Mucosa of descending colon (tissue), 3 donors: ENCODE data around the gene MBTPS1. TPM values are rescaled to one million over a fixed set of nuclear protein-coding genes. Genes with fewer than 3 reads are reported as not detected.

ENCODE experiments used
- ATAC-seq: fragments of 200-7000 bp; cut with Tn5 transposase; one replicate; pipeline ENCODE4 v1.9.1; 2020; ENCODE audit warnings: mild to moderate bottlenecking, moderate library complexity
- DNase-seq, 3 donors: peaks; one replicate each; pipeline ENCODE4 v3.0.0-alpha.2; 2020
- H3K36me3 ChIP-seq: fragments of 200-600 bp; one replicate; pipeline ENCODE4 v1.8.0; 2021; ENCODE audit warnings: low read depth, mild to moderate bottlenecking
- H3K4me1 ChIP-seq: fragments of 200-600 bp; one replicate; pipeline ENCODE4 v1.8.0; 2021; ENCODE audit warnings: low read depth, mild to moderate bottlenecking
- H3K4me3 ChIP-seq: fragments of 200-600 bp; one replicate; pipeline ENCODE4 v1.8.0; 2021; ENCODE audit warnings: mild to moderate bottlenecking
- H3K9me3 ChIP-seq: fragments of 200-600 bp; one replicate; pipeline ENCODE4 v1.8.0; 2021; ENCODE audit warnings: mild to moderate bottlenecking
- intact Hi-C, 2 donors: fragments of 100-400 bp; cut with DNase I in 1 of 2; cut with micrococcal nuclease in 1 of 2; formaldehyde crosslinking; loops; one replicate each; pipeline versions ENCODE4 v1.11.0 to v1.11.1; 2022; cut with DNase I, micrococcal nuclease
- total RNA-seq, 3 donors: library from RNA; stranded (reverse); fragmentation: NEBNext Ultra II Directional in 2 of 3; extraction: Animal tissue kit (Norgen Biotek cat#: 25700) in 2 of 3; gene quantifications; one replicate each; pipeline versions ENCODE4 v1.2.1 to v1.2.4, GENCODE V29; 2021 to 2023
- TF ChIP-seq, protein P1 (sequence below): fragments of 200-600 bp; IDR thresholded peaks from one replicate; pipeline ENCODE4 v1.8.0; 2022; ENCODE audit warnings: antibody characterized with exemption, mild to moderate bottlenecking
- donor health status: DM: no; HTN: no; CAD: no; lungs with moderate emphysema.
- donor health status: DM: no; HTN: no; CAD: no.
- donor health status: DM: no; HTN: yes; CAD: no.

MBTPS1 gene
- total RNA-seq, 3 donors from 2014 or later = 66.1 to 97.0 (median 93.4) TPM

DNA sequence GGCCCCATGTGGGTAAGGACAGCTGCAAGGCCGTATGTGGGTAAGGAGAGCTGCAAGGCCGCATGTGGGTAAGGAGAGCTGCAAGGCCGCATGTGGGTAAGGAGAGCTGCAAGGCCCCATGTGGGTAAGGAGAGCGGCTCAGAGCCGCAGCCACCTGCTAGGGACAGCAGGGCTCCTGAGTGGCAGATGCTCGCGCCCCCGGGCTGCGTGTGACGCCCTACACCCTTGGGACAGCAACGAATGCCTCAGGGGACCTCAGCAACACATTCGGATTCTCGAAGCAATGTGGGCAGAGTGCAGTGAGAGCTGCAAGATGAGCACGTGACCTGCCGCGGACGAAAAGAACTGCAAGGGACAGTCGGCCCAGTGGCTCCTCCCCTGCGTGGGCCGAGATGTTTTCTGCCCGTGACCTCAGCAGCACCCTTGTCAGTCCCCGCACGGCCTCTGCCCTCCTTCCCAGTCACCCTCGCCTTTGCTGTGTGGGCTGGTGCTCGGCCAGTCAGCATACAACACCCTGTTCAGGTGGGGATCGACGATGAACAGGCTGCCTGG is 64.6 kb downstream of the MBTPS1 start:
- H3K36me3 ChIP-seq = peaks cover 18% of the 10 kb centered on the region
- H3K9me3 ChIP-seq = no peaks in the 10 kb centered on the region
- TF ChIP-seq, protein P1, sequence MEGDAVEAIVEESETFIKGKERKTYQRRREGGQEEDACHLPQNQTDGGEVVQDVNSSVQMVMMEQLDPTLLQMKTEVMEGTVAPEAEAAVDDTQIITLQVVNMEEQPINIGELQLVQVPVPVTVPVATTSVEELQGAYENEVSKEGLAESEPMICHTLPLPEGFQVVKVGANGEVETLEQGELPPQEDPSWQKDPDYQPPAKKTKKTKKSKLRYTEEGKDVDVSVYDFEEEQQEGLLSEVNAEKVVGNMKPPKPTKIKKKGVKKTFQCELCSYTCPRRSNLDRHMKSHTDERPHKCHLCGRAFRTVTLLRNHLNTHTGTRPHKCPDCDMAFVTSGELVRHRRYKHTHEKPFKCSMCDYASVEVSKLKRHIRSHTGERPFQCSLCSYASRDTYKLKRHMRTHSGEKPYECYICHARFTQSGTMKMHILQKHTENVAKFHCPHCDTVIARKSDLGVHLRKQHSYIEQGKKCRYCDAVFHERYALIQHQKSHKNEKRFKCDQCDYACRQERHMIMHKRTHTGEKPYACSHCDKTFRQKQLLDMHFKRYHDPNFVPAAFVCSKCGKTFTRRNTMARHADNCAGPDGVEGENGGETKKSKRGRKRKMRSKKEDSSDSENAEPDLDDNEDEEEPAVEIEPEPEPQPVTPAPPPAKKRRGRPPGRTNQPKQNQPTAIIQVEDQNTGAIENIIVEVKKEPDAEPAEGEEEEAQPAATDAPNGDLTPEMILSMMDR = no peak
- H3K4me3 ChIP-seq = no peak overlapping the region
- intact Hi-C loops = no loop called here
- peak in 1 of 3 donors; percentile 22 for DNase-seq
- H3K4me1 ChIP-seq = no peaks in the 10 kb centered on the region
- no peak for ATAC-seq

DNA sequence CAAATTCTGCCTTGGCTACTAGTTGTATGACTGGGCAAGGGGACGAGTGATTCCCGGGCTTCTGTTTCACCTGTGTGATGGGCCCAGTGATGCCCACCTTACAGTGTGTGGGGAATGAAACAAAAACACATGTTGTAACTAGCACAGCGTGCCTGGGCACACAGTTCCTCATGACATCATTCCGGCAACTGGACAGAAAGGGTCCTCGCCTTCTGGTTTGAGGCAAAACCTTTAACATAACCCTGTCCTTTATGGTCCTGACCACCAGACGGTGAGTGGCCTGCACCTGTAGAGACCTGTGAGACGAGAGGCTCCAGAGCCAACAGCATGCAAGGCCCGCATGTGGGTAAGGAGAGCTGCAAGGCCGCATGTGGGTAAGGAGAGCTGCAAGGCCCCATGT is 66.4 kb downstream of the MBTPS1 start:
- Histone ChIP-seq H3K4me1 (no peaks in the 10 kb centered on the region), H3K4me3 (no peak overlapping the region), H3K9me3 (no peaks in the 10 kb centered on the region), H3K36me3 (peaks cover 14% of the 10 kb centered on the region)
- intact Hi-C loops = no loop called here
- TF ChIP-seq, protein P1 = no peak
- ATAC-seq (no peak), DNase-seq (peak in 1 of 3 donors; percentile 25)

DNA sequence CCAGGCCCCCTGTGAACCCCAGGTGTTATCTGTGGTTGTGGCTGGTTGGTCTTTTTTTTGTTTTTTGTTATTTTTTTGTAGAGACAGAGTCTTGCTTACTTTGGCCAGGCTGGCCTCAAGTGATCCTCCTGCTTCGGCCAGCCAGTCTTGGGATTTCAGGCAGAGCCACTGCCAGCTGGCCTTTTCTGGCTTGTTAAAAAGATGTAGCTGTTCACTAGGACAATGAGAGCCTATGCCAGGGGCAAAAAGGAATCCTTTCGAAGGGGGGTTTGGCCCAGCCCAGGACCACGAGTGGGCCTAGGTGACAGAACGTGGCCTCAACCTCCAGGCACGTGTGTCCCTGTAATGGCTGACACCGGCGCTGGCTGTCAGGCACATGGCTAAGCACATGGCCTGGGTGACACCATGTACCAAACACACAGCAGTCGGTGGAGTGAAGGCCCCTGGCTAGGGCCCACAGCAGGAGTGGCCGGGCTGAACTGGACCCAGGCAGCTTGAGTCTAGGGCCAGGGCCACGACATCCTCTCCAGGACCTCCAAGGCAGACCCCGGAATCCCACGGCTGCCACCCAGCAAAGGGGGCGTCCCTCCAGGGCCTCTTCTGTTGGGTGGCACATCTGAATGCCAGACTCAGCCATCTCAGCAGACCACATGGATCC is 67.2 kb downstream of the MBTPS1 start:
- TF ChIP-seq, protein P1 = no peak
- ATAC-seq (no peak), DNase-seq (peak in 1 of 3 donors; percentile 32)
- peaks cover 9% of the 10 kb centered on the region for H3K36me3 ChIP-seq
- H3K9me3 ChIP-seq = no peaks in the 10 kb centered on the region
- intact Hi-C loops = no loop called here
- H3K4me1 ChIP-seq = no peaks in the 10 kb centered on the region
- no peak overlapping the region for H3K4me3 ChIP-seq

DNA sequence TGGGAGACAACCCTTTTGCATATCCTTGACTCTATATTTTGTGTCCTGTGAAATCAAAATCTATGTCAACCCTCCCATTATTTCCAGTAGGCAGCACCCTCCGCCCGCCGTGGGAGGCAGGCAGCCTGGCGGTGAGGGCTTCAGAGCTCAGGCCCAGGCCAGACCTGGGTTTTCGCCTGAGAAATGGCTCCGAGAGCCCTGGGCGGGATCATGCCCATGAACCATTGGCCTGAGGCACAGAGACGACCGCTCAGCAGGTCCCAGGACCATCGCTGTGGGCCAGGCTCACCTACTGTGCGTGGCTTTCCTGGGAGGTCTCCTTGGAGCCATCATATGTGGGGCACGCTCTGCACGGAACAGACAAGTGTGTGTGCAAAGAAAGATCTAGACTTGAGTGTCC is 67.9 kb downstream of the MBTPS1 start:
- Histone ChIP-seq H3K4me1 (no peaks in the 10 kb centered on the region), H3K9me3 (no peaks in the 10 kb centered on the region), H3K36me3 (peaks cover 3% of the 10 kb centered on the region), H3K4me3 (no peak overlapping the region)
- TF ChIP-seq, protein P1 = no peak
- DNase-seq = peak in 1 of 3 donors; percentile 30
- ATAC-seq = no peak
- intact Hi-C loops = no loop called here

DNA sequence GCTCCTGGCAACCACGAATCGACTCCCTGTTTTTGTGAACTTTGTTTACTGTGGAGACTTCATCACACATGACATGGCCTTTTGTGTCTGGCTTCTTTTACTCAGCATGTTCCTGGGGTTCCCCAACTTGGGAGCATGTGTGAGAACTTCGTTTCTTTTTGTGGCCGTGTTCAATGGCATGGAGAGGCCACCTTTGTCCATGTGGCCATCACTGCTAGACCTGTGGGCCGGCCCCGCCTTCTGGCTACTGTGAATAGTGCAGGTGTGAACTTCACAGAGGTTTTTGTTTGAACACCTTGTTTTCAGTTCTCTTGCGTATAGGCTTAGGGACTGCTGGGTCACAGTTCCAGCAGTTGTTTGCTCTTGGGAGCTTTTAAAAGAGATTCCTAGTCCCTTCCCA is 68.5 kb downstream of the MBTPS1 start:
- DNase-seq = peak in 2 of 3 donors; percentile 23 to 27
- peak; percentile 60 for ATAC-seq
- TF ChIP-seq, protein P1 = no peak
- no peaks in the 10 kb centered on the region for H3K4me1 ChIP-seq
- H3K9me3 ChIP-seq = no peaks in the 10 kb centered on the region
- H3K36me3 ChIP-seq = no peaks in the 10 kb centered on the region
- no peak overlapping the region for H3K4me3 ChIP-seq
- intact Hi-C loops = no loop called here
